Measurements from ENCODE around the gene EPHB6.

Gene EPHB6

DNA sequence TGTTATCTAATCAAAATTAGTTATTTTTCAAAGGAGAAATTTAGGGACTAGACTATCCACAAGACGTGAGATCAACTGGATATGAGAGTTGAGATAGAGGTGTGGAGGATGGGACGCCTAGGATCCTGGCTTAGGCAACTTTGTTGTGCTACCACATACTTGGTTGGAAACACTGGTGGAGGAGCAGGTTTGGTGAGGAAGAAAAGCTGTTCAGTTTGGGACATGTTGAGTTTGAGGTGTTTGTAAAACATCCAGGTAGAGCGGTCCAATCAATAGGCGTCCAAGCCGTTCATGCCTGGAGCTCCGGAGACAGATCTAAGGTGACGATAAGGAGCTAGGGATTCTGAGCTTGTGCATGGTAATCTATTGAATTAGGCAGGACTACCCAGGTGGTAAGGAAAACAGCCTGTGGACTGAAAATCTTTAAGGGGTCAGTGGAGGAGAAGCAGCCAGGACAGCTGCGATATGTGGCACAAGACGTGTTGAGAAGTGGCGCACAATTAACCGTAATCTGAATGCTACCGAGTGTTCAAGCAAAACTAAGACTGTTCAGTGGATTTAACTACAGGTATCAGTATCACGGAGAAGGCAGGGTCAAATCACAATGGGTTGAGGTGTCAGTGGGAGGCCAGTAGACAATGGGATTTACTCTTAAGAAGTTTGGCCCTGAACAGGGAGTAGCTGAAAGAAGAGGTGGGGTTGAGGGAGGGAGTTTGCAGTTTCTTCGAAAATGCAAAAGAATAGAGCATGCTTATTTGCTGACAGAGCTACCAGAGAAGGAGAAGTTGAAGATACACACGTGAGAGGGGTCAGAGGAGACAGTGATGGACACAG lies 46.8 kb downstream of the EPHB6 start:
- FAIRE-seq: no peak

- FAIRE-seq: no peak
Measured at GRCh38 chr7:142904128-142904527, 49.3 kb downstream of the EPHB6 start.

DNA sequence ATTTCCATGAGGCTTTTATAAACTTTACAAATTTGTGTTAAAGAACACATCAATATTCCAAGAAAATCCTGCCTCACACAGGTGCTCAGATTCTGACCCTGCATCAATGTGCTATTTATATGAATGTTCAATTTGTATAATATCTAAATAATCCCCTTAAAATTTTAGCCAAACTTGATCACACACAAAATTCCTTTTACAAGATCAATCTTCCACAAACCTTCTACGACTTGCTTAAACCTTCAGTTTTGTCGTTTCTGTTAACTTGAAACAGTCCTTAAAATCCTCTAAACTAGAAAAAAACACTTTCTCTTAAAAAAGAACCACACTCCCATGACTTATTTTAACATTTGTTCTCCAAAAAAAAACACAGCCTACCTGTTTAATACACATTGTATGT lies 50.9 kb downstream of the EPHB6 start:
- no peak for FAIRE-seq

DNA sequence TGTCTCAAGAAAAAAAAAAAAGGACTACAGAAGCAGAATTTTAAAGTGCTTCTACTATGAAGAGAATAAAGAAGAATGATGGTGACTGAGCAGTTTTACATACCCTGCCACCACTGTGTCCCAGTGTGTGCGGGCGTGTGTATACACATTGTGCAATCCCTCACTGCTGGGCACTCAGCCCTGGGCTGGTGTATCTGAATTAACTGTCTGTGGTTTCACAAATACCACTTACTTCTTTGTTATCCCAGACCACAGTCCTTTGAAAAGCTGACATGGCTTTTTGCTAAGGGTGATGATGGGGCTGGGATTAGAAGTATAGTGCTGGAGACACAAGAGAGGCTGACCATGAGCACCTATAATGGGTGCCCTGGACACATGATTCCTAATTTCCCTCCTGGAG lies 51.8 kb downstream of the EPHB6 start:
- no peak for FAIRE-seq

GRCh38 chr7:142908290-142908689 lies 53.4 kb downstream of the EPHB6 start:
- FAIRE-seq: no peak

DNA sequence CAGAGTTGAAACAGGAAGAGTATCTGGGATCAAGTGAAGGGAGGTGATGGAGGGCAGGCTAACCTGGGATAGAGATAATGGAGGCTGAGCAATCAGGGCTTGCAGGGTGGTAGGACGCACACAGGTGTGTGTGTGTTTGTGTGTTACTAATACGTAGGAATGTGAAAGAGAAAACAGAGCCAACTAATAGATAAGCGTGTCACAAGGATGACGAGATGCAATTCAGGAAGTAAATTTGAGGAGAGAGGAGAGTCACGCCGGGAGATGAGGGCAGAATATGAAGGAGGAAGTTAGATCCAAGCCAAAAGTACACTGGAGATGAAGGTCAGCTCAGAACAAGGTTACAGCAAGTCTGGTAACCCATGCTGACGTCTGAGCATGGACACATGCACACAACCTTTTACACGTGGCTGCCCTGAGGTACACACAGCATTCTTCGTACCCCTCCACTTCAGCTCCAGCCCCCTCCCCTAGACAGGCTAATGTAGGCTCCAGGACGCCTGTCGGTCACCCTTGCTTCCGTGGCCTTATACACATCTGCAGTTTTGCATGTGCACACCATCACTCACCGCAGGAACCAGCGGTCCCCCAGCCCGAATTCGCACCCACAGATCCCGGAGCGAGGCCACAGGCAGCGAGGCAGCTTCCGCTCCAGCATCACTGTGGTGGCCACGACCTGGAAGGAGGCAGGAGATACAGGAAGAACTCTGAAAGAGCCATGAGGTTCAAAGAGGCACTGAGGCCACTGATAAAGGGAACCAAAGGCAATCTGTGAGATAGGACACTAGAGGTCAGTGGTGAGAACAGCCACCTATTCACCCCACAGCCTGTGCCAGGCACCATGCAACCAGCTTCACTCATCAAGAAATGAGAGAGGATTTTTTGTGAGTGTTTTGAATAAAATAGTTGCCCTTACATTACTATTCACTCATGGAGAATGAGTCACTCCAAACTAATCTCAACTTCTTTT lies 54.3 kb downstream of the EPHB6 start:
- no peak for FAIRE-seq

GRCh38 chr7:142910031-142910433 lies 55.2 kb downstream of the EPHB6 start:
- no peak for FAIRE-seq

DNA sequence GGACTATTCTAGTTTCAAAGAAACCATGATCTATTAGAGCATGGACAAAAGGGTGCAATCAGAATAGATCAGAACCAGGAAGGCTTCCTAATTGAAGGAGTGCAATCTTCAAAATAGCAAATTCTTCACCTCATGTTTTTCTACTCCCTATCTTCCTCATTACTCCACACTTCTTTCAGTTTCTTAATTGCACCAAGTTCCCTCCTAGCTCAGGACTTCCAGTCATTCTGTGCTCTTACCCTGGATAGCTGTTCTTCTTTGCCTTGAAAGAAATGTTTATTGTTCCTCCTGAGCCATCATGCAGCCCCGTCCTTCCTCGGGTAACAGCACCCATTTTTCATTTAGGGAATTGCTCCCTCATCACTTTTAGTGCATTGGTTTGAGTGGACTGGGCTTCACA lies 55.6 kb downstream of the EPHB6 start:
- FAIRE-seq: no peak

GRCh38 chr7:142913051-142913450 lies 58.2 kb downstream of the EPHB6 start:
- no peak for FAIRE-seq

DNA sequence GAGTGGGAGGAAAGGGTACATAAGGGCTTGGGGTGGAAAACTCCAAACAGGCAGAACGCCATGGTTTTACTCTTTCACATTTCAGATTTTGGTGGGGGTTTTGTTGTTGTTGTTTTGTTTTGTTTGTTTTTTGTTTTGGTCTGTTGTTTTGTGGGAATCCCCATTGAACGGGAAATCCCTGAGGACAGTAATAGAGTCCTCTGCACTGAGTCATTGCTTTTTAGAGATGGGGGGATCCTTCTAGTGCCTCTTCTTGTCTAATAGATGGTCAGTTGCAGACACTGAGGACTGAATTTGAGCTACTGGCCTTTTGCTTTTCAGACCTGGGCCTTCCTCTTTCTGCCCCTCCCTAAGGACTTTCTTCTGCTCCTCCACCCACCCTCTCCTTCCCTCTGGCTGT lies 58.7 kb downstream of the EPHB6 start:
- FAIRE-seq: no peak

DNA sequence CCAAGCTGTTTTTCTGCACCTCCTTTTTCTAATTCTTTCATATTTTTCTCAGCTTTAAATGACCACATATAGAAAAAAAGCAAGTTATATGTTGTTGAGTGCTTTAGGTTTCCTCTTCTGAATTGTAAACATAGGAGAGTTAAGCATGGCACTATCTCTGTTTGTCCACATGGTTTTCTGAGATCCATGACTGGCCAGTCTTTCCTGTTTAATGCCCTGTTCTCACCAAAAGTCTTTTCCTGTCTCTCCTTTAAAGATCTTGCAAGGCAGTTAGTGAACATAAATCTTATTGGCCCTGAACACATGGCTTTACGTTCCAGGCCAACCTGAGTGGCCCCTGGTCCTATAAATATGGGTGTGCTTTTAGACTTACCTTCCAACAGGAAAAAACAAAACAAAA lies 59.2 kb downstream of the EPHB6 start:
- FAIRE-seq: no peak

GRCh38 chr7:142915315-142915714 lies 60.4 kb downstream of the EPHB6 start:
- no peak for FAIRE-seq

- FAIRE-seq: no peak
Measured at GRCh38 chr7:142916508-142916907, 61.6 kb downstream of the EPHB6 start.

DNA sequence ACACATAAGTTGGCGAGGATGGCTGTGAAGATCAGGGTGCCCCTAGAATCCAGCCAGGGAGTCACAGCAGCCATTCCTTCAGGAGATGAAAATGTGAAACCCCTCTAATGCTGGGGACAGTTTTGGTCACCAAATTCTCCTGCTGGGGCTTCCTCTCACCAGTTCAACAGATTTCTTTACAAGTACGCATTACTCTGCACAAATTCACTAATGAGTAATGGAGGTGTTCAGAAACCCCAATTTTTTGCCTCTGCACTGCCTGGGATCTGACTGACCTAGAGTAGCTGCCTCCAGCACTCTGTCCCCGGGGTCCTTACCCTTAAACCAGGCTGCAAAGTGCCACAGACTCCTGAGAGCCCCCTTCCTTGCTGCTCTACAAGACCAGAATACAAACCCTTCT lies 62.6 kb downstream of the EPHB6 start:
- FAIRE-seq: no peak

DNA sequence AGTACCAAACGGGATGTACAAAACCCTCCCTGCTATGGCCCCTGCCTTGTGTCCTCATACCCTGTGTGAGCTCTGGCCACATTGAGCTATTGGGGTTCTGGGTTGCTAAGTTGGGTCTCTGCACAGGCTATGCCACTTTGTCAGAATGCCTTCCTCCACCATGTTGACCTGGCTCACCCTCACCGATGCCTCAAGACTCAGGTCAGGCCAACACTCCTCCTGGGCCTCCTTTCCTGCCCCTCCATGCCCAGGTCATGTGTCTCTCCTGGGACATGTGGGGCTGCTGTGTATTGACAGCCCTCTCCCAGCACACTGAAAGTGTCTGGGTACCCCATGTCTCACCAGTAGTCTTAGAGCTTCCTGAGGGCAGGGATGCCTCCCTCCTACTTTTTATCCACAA lies 64.0 kb downstream of the EPHB6 start:
- no peak for FAIRE-seq

GRCh38 chr7:142919656-142920055 lies 64.8 kb downstream of the EPHB6 start:
- FAIRE-seq: no peak
